GM23248 (cell line): Measurements from ENCODE around the gene GALNT10.

Source experiments
- EZH2 ChIP-seq: fragments of 200-600 bp; sonication (generic); IDR thresholded peaks from 2 replicates; pipeline ENCODE4 v1.6.1; 2018; ENCODE audit warnings: antibody characterized with exemption, mild to moderate bottlenecking; ENCODE audit not compliant: insufficient read depth, poor library complexity, severe bottlenecking
- EZH2phosphoT487 ChIP-seq: fragments of 200-600 bp; sonication (generic); IDR thresholded peaks from 2 replicates; pipeline ENCODE4 v1.6.1; 2018; ENCODE audit warnings: antibody characterized with exemption, moderate library complexity, mild to moderate bottlenecking, low read depth; ENCODE audit not compliant: insufficient read depth

- TF ChIP-seq EZH2 (no peak), EZH2phosphoT487 (no peak)
These were observed 268.5 kb downstream of the GALNT10 start for GRCh38 chr5:154459015-154459414.
